Measurements from ENCODE around the gene PKDREJ.

GRCh38 chr22:46295277-46295971 lies 32.3 kb upstream of the PKDREJ start:
- no peak for TF ChIP-seq CTCF (IDR thresholded peaks at IDR 0.05)
- TF ChIP-seq POLR2A (IDR thresholded peaks at IDR 0.05), result no peak
- TF ChIP-seq POLR2AphosphoS5 (IDR thresholded peaks at IDR 0.05; ENCODE audit: insufficient read depth in 1 of 2, low read depth in 1 of 2), result no peak

Data from vagina (tissue), 2 donors.